ENCODE data around the gene AHCTF1. TPM values are rescaled to one million over a fixed set of nuclear protein-coding genes. Genes with fewer than 3 reads are reported as not detected.
A peak's percentile ranks its signal among the peaks of the same experiment; 100 is the strongest.
"Not testable (repeated sequence)": the region's sequence is repeated elsewhere in the genome, so short reads cannot be mapped to it uniquely, and the experiment has no call there.

AHCTF1 gene
- total RNA-seq, 3 donors from 2014 or later (not counting 1 experiment from before 2014, with no cell fraction given) = 46.5 to 50.2 (median 47.4) TPM

- Histone ChIP-seq H3K4me3 (ENCODE audit: low read length) (no peak overlapping the region), H3K27ac (ENCODE audit: low read length) (no peak overlapping the region), H3K4me1 (ENCODE audit: control insufficient read depth, insufficient read depth, low read length) (no peaks in the 10 kb centered on the region), H3K36me3 (ENCODE audit: control insufficient read depth, insufficient read depth, low read length) (peaks cover 51% of the 10 kb centered on the region), H3K27me3 (ENCODE audit: control insufficient read depth, insufficient read depth, low read length) (no peaks in the 10 kb centered on the region), H3K9me3 (ENCODE audit: control insufficient read depth, insufficient read depth, low read length) (no peaks in the 10 kb centered on the region)
- Mint-ChIP-seq H3K36me3 (peaks cover 2% of the 10 kb centered on the region), H3K27ac (no peak overlapping the region), H3K9me3 (no peaks in the 10 kb centered on the region), H3K27me3 (ENCODE audit: low read depth in 2 of 2) (no peaks in the 10 kb centered on the region), H3K4me3 (no peak overlapping the region), H3K4me1 (no peaks in the 10 kb centered on the region)
- ATAC-seq (no peak), DNase-seq (no peak)
- no peak for TF ChIP-seq CTCF (IDR thresholded peaks at IDR 0.05)
- WGBS (ENCODE audit: insufficient coverage) = 96% methylated on average over 4 of the region's 5 CpGs
- intact Hi-C loops (cut with micrococcal nuclease) = no loop called here
Observed at GRCh38 chr1:246843876-246844275, 87.9 kb downstream of the AHCTF1 start.

GRCh38 chr1:246840761-246841160 is 91.0 kb downstream of the AHCTF1 start:
- H3K4me1 ChIP-seq (ENCODE audit: control insufficient read depth, insufficient read depth, low read length); H3K36me3 Mint-ChIP-seq; H3K27me3 ChIP-seq (ENCODE audit: control insufficient read depth, insufficient read depth, low read length); H3K27ac ChIP-seq (ENCODE audit: low read length); H3K27me3 Mint-ChIP-seq (ENCODE audit: low read depth in 2 of 2); H3K4me3 Mint-ChIP-seq; H3K4me3 ChIP-seq (ENCODE audit: low read length); H3K4me1 Mint-ChIP-seq; H3K9me3 Mint-ChIP-seq; H3K9me3 ChIP-seq (ENCODE audit: control insufficient read depth, insufficient read depth, low read length); intact Hi-C loops (cut with micrococcal nuclease); H3K27ac Mint-ChIP-seq; DNase-seq; ATAC-seq: not testable (repeated sequence)
- peaks cover 29% of the 10 kb centered on the region for H3K36me3 ChIP-seq (ENCODE audit: control insufficient read depth, insufficient read depth, low read length)
- 83% methylated on average over 1 of the region's 3 CpGs for WGBS (ENCODE audit: insufficient coverage)

GRCh38 chr1:246838118-246838456 is 93.7 kb downstream of the AHCTF1 start:
- no peak overlapping the region for H3K4me3 ChIP-seq (ENCODE audit: low read length)
- no peak overlapping the region for H3K27ac ChIP-seq (ENCODE audit: low read length)
- peaks cover 0 to 6% of the 10 kb centered on the region in 2 donors for H3K4me1 Mint-ChIP-seq
- H3K4me1 ChIP-seq (ENCODE audit: control insufficient read depth, insufficient read depth, low read length) = no peaks in the 10 kb centered on the region
- no peak overlapping the region for H3K27ac Mint-ChIP-seq
- no peaks in the 10 kb centered on the region for H3K9me3 Mint-ChIP-seq
- H3K36me3 Mint-ChIP-seq = no peaks in the 10 kb centered on the region
- no peaks in the 10 kb centered on the region for H3K9me3 ChIP-seq (ENCODE audit: control insufficient read depth, insufficient read depth, low read length)
- no peak overlapping the region for H3K4me3 Mint-ChIP-seq
- 100% methylated on average over 2 of the region's 2 CpGs for WGBS (ENCODE audit: insufficient coverage)
- peaks cover 16% of the 10 kb centered on the region for H3K36me3 ChIP-seq (ENCODE audit: control insufficient read depth, insufficient read depth, low read length)
- no peak for TF ChIP-seq CTCF (IDR thresholded peaks at IDR 0.05)
- ATAC-seq (no peak), DNase-seq (no peak)
- H3K27me3 ChIP-seq (ENCODE audit: control insufficient read depth, insufficient read depth, low read length) = peaks cover 3% of the 10 kb centered on the region
- H3K27me3 Mint-ChIP-seq (ENCODE audit: low read depth in 2 of 2) = peaks cover 0 to 7% of the 10 kb centered on the region in 2 donors
- intact Hi-C loops (cut with micrococcal nuclease) = no loop called here

GRCh38 chr1:246837418-246838117 is 94.2 kb downstream of the AHCTF1 start:
- no peaks in the 10 kb centered on the region for H3K9me3 ChIP-seq (ENCODE audit: control insufficient read depth, insufficient read depth, low read length)
- H3K36me3 Mint-ChIP-seq = no peaks in the 10 kb centered on the region
- no peak for TF ChIP-seq CTCF (IDR thresholded peaks at IDR 0.05)

More at GRCh38 chr1:246837418-246838117, 94.2 kb downstream of the AHCTF1 start:
- Histone ChIP-seq H3K36me3 (ENCODE audit: control insufficient read depth, insufficient read depth, low read length) (peaks cover 11% of the 10 kb centered on the region), H3K4me3 (ENCODE audit: low read length) (no peak overlapping the region), H3K27me3 (ENCODE audit: control insufficient read depth, insufficient read depth, low read length) (peaks cover 3% of the 10 kb centered on the region), H3K4me1 (ENCODE audit: control insufficient read depth, insufficient read depth, low read length) (no peaks in the 10 kb centered on the region), H3K27ac (ENCODE audit: low read length) (no peak overlapping the region)
- ATAC-seq (peak in 2 of 3 donors; percentile 28 to 43), DNase-seq (no peak)
- Mint-ChIP-seq H3K4me3 (no peak overlapping the region), H3K27me3 (ENCODE audit: low read depth in 2 of 2) (peaks cover 0 to 7% of the 10 kb centered on the region in 2 donors), H3K9me3 (no peaks in the 10 kb centered on the region), H3K4me1 (peaks cover 0 to 6% of the 10 kb centered on the region in 2 donors), H3K27ac (no peak overlapping the region)
- intact Hi-C loops (cut with micrococcal nuclease) = no loop called here
- WGBS (ENCODE audit: insufficient coverage) = 90% methylated on average over 8 of the region's 9 CpGs
